Omental fat pad (tissue), 4 donors: ENCODE data around the gene SLC8A1. TPM values are rescaled to one million over a fixed set of nuclear protein-coding genes. Genes with fewer than 3 reads are reported as not detected.

Experiments used
- ATAC-seq: fragments of 150-250 bp; one replicate; pipeline ENCODE4 v1.9.1; 2016; ENCODE audit warnings: mild to moderate bottlenecking, moderate library complexity; ENCODE audit not compliant: low FRiP score
- DNase-seq: peaks from one replicate; pipeline ENCODE4 v3.0.0-alpha.2; 2019; ENCODE audit warnings: low spot score
- total RNA-seq, 4 donors: library from RNA; depleted of rRNA; stranded (reverse); fragments of >200 nt; gene quantifications; one replicate each; pipeline ENCODE4 v1.1.0, GENCODE V29; 2016
- TF ChIP-seq, protein P1 (sequence below), 3 donors: fragments of 450-650 bp; IDR thresholded peaks; one replicate each; pipeline ENCODE4 v1.5.1; 2016 to 2017; ENCODE audit warnings: antibody characterized with exemption in 3 of 3, mild to moderate bottlenecking in 3 of 3, moderate library complexity in 2 of 3

The SLC8A1 gene
- total RNA-seq, 4 donors from 2014 or later = 17.5 to 47.0 (median 30.0) TPM

DNA sequence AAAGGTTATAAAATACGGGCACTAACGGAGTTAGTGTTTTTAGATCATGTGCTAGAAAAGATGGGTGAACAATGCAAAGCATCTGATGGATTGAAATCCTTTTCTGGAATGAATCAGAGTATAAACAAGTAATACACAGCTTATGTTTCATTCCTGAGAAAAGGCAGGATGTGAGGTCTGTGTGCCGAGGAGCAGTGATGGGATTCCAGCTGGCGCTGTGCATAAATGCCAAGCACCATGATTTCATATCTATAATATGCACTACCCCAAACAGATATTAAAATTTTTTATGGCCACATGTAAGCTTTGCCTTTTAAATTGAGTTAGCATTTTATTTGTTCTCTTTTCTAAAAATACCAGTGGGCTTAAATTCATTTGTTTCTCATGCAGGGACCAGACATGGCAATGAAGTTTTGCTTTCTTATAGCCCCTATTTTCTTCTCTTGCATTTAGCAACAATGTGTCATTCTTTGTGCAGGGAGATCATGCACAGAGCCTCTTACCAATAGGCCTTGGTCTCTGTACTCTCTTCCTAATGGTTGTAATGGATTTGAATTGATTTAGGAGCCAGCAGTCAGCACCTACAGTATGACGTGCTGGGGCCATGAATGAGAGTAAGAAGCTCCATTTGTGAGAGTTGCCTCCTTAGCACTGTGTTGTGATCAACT lies 323.9 kb downstream of the SLC8A1 start:
- no peak for DNase-seq
- no peak for ATAC-seq
- TF ChIP-seq, protein P1, sequence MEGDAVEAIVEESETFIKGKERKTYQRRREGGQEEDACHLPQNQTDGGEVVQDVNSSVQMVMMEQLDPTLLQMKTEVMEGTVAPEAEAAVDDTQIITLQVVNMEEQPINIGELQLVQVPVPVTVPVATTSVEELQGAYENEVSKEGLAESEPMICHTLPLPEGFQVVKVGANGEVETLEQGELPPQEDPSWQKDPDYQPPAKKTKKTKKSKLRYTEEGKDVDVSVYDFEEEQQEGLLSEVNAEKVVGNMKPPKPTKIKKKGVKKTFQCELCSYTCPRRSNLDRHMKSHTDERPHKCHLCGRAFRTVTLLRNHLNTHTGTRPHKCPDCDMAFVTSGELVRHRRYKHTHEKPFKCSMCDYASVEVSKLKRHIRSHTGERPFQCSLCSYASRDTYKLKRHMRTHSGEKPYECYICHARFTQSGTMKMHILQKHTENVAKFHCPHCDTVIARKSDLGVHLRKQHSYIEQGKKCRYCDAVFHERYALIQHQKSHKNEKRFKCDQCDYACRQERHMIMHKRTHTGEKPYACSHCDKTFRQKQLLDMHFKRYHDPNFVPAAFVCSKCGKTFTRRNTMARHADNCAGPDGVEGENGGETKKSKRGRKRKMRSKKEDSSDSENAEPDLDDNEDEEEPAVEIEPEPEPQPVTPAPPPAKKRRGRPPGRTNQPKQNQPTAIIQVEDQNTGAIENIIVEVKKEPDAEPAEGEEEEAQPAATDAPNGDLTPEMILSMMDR (IDR thresholded peaks at IDR 0.05) = no peak

DNA sequence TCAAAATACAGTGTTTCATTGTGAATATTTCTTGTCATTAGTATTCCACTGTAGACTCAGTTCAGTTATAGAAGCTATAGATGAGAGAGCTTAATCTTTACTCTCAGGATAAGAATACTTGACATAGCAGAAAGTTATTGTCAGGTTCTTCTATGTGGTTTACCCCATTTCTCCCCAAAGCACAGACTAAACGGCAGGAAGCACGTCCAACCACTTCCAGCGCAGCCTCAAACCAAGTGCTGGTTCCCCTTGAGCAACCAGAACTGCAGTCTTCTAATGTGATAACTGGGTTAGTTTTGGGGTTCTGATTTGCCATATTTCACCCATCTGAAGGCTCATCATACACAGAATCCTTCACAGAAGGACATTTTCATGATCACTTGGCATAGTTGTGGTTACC lies 324.7 kb downstream of the SLC8A1 start:
- ATAC-seq = no peak
- TF ChIP-seq, protein P1 (IDR thresholded peaks at IDR 0.05) = no peak
- no peak for DNase-seq

DNA sequence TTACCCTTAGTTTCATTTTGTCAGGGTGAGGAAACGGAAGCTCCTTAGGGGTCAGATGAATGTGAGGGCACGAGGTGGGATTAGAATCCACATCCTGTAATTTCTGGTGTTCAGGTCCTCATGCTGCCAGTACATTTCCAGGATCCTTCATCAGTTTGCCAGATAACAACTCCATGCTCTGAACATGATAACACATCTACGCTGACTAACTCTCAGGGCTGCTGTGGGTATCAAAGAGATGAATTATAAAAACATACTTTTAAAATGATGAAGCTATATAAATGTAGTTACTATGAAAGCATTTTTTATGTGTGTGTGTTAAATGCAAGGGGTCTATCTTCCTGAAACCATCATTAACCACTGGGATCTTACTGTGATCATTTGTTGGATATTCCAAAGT lies 325.9 kb downstream of the SLC8A1 start:
- ATAC-seq (no peak), DNase-seq (no peak)

DNA sequence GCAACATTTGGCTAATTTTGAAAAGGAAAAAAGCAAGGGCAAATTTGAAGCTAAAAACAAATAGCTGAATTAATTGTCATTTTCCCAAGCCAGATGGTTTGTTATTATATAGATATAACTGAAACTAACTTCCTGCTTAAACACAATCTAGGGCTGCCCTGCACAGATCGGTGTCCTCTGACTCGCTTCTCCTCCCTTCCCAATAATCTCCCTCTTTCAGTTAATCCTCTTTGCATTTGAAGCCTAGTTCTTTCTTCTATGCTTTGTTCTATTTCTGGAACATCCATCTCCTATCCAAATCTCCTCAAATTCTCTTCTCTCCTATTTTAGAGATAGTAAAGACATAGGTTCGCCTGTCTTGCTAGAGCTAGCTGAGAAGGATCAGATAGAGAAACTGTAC lies 328.1 kb downstream of the SLC8A1 start:
- TF ChIP-seq, protein P1 (IDR thresholded peaks at IDR 0.05) = no peak
- ATAC-seq (peak; percentile 46), DNase-seq (no peak)

More for the DNA sequence above, 325.9 kb downstream of the SLC8A1 start:
- TF ChIP-seq, protein P1 (IDR thresholded peaks at IDR 0.05) = no peak

DNA sequence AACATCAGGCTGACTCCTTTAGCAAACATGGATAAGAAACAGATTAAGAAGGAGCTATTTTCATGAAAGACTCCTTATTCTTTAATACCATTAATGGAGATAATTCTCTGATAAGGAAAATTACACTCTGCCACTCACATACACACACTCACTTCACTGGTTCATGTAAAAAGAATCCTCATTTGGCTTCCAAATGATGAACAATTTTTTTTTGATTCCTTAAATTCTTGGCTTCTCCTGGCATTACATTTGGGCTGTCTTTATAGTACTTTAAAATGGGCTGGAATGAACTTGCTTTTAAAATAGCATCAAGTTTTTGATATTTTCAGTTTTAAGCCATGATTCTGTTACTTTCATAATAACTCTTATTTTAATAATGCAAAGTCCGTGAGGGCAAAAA lies 328.6 kb downstream of the SLC8A1 start:
- ATAC-seq (no peak), DNase-seq (no peak)
- TF ChIP-seq, protein P1 (IDR thresholded peaks at IDR 0.05) = no peak

DNA sequence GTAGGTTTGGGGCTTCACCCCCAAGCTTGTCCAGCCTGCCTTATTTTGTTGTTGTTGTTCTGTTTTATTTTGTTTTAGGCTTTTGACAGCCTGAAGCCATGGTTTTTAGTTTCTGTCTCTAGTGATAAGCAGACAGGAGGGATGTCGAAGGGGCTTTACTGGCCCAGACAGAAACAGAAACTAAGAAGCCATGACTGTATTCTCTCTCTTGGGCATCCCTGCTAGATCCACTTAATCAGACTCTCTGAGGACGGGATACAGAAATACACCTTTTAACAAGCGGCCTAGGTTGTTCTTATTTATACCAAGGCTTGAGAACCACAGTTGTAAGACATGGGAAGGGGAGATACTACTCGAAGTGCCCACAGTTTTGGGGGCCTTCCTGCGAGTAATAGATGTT lies 330.9 kb downstream of the SLC8A1 start:
- ATAC-seq (no peak), DNase-seq (no peak)
- TF ChIP-seq, protein P1 (IDR thresholded peaks at IDR 0.05) = no peak

DNA sequence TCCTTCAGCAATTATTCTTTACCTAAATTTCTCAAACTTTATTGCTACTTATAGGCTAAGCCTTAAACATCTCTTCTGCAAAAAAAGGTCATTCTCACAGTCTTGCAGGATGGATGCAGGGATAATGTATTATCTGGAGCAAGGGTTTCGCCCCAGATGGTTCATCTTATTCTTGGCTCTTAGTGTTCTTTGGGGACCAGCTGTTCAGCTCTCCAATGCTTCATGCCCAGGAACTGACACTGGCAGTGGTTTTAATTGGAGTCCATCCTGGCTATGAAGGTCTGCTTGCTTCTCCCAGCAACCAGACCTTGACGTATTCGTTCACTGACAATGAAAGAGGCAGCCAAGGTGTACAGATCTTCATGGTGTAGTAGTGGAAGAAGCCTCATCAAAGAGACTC lies 331.9 kb downstream of the SLC8A1 start:
- DNase-seq = no peak
- ATAC-seq = no peak
- TF ChIP-seq, protein P1 (IDR thresholded peaks at IDR 0.05) = no peak
